DMS153 treated with DMSO at 0.1 percent for 48 hours (cell line): ENCODE measurements around the gene CLDN20.
"Not testable (repeated sequence)": the region's sequence is repeated elsewhere in the genome, so short reads cannot be mapped to it uniquely, and the experiment has no call there.

Experiments
- DNase-seq: peaks from one replicate; lab custom pipeline; 2025; ENCODE audit not compliant: unreplicated experiment; lab: John Stamatoyannopoulos, UW

CLDN20 gene, protein sequence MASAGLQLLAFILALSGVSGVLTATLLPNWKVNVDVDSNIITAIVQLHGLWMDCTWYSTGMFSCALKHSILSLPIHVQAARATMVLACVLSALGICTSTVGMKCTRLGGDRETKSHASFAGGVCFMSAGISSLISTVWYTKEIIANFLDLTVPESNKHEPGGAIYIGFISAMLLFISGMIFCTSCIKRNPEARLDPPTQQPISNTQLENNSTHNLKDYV

DNA sequence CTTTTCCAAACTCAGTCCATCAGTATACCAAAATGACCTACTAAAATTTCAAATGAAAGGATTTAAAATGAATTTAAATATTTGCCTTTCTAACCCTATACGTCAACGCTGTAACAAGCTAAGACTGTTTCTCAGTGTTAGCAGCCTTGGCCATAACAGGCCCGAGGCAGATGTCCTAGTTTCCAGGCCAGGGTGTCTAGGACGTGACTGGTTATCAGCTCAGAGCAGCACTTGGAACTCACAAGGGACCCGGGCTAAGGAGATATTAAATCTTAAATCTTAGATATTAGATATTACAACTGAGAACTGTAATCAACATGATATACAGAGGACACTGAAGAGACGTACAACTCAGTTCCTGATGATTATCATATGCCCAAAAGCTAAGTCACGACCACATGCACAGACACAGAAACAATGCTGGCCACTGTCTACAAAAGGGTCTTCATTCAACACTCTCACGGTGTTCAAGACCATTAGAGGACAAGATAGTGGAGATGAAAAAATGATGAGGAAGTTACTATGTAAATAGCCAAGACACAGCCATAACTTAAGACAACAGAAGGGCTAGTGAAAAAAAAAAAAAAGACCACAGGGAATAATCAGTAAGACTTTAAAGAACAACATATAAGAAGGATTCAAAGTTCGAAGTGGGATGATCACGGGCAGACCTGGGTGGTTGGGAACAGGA lies at the start of gene CLDN20:
CLDN20 (plus strand) TSS at position 641 of the 691 bp plus-strand sequence. CDS start 11,707 bp downstream, outside the sequence.
- no peak for DNase-seq

DNA sequence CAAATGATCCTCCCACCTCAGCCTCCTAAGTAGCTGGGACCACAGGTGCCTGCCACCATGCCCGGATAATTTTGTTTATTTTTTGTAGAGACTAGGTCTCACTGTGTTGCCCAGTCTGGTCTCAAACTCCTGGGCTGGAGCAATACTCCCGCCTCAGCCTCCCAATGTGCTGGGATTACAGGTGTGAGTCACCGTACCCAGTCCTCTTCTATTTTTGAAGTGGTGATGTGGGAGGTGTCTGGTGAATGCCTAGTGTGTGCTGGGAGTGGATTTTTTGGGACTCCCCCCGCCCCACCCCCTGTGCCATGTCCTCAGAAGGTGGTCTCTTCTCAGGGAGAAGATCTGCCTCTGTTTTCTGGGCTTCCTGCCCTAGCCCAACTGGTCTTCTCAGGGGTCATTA lies 47.9 kb upstream of the CLDN20 start:
- no peak for DNase-seq

DNA sequence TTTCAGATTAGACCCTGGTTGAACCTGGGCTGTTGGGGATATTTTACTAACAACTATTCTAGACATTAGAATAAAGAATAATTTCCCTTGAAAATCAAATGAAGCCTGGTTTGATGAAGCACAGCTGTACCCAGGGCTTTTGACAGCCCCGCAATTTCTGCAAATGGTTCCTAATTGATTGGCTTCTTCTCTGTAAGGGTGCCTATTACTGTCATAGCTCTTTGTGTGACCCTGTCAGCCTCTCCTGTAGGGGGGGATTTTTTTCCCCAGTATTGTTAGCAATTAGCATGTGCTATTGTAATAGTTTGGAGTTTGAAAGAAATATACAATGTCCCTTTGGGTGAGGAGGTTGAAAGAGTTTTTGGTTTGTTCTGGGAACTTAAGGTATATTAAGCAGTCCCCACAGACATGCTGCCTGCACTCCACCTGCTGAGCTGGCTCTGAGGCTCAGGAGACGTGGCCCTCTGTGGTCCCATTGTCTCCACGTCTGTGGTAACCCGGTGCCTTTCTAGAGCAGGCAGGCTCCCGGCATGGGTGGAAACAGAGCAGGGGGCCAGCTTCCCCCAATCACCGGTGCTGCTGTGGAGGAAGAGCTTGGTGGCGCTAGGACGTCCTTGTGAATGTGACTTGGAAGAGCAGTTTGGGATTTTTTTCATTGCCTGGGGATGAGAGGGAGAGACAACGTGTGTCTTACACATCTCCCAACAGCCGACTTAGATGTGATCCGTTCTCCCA lies 47.3 kb upstream of the CLDN20 start:
- DNase-seq: no peak

DNA sequence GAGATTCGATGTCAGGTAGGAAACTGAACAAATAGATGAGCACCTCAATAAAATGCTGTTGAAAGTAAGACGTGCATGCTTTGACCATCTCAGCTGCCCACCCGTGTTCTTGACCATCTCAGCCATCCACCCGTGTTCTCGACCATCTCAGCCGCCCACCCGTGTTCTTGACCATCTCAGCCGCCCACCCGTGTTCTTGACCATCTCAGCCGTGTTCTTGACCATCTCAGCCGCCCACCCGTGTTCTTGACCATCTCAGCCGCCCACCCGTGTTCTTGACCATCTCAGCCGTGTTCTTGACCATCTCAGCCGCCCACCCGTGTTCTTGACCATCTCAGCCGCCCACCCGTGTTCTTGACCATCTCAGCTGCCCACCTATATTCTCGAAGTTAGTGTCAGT lies 45.1 kb upstream of the CLDN20 start:
- DNase-seq: not testable (repeated sequence)

DNA sequence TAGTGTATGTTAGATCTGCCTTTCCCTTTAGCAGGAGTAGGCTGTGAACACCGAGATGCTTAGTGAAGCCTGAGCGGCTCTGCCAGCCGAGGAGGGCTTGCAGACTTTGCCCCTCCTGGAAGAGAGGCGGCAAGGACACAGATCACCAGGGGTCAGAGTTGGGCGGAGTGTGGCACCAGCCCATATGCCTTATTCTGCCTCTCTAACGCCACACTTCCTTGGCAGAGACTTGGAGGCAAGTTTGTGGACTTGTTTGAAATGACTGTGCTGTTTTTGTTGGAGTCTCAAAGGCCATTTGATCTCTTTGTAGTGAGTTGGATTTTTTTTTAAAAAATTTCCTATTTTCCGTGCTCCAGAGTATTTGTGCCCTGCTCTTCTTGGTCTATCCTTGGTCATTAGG lies 44.5 kb upstream of the CLDN20 start:
- no peak for DNase-seq

DNA sequence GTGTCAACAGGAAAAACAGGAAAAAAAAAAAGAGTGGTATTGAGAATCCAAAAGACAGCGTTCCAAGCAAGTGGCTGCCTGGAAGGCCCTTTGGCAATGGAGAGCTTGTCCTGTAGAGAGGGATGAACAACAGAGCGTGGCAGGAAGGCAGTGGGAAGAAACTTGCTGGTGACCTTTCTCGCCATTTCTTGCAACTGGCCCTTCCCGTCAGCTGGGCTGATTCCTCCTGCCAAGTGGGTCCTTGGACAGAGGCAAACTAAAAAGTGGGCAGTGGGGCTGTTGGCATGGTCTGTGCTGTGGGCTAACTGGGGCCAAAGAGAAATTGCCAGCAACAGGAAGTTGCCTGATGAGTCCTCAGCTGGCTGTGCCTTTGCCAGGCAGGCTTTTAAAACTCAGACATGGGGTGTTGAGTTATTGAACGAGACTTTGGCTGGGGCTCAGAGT lies 43.9 kb upstream of the CLDN20 start:
- no peak for DNase-seq

DNA sequence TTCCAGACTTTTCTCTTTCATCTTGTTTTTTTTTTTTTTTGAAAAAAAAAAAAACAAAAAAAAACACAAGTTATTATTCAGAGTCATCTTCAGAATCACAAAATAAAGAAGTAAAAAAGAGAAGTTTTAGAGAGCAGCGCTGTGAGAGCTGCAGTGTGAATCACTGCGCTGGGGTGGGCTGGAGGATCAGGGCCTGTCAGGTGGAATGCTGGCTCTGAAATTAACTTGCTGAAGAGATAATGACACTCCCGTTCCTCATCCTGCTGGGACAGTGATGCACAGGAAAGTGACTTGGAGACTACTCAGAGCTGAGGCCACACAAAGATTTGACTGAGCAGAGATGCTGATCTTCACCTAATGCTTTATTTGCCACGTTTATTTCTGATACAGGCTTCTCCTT lies 42.7 kb upstream of the CLDN20 start:
- no peak for DNase-seq

DNA sequence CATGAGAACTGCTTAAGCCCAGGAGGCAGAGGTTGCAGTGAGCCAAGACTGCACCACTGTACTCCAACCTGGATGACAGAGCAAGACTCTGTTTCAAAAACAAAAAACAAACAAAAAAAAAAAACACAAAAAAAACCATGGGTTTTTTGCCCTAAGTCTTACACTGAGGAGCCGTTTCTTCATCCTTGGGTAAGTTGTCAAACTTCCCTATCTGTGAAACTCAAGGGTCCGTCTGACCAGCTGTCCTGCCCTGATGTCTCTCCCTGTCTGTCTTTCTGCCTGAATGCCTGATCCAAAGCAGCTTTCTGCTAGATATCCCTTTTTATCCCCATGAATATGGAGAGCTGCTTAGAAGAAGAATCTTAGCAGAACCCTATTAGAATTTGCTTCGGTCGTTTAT lies 41.3 kb upstream of the CLDN20 start:
- no peak for DNase-seq

DNA sequence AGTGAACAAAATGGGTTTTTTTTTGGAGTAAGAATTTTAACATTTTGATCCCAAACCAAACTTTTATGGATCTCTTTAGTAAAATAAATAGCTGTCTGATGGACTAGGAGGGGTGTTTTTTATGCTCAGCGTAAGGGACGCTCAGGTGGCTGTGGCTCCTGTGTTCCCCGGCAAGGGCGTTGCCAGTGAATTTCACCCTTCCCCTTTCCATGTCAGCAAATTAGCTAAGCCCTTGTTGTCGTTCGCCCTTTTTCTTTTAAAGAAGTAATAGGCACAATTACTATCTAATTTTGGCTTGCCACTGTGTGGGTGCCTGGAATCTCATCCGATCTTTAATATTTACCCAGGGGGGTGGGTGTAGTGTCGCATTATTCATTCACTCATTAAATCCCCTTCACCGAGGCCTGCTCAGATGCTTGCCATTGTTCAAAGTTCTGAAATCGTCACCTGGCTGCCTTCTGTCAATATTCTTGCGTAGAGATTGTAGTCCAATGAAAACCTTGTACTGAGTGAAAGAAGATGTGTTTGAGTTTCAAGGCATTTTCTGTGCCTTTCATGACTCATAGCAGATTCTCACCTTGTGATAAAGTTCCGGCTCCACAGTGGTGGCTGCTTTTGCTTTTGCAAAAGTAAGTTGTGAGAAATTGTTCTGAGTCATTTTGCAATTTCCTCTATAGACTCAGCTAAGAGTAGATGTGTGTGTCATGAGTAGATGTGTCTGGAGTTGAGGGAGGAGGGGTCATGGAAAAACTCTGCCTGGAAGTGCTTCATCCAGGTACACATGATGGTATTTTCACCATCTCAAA lies 40.0 kb upstream of the CLDN20 start:
- DNase-seq: no peak

DNA sequence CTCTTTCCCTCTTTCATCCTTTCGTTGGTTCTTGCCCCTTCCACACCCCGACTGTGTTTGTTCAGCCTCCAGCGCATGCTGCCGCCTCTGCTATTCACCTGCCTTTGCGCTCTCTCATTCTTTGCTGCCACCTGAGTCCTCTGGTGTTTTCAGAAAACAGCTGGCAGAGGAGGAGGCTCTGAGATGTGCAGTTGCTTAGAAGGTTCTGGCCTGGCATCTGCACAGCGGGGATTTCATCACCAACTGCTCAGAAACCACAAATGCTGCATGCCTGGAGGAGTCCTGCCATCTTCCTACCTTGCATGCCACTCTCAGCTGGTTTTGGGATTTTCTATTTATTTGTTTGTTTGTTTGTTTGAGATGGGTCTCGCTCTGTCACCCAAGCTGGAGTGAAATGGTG lies 39.2 kb upstream of the CLDN20 start:
- no peak for DNase-seq

DNA sequence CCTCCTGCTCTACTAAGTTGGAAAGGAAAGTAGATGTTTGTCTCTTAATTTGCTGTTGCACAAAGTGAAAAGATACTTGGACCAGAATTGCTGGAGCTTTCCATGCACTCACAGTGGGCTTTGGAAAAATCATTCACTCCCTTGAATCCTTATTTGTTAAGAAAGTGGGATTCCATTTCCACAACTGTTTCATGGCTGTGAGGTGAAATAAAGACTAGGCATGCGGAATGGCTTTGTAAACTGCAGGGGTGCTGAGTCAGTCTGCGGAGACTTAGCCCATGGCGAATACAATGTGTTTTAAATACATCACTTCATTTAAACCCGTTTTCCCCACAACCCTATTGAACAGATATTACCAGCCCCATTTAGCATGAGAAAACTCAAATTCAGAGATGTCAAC lies 36.8 kb upstream of the CLDN20 start:
- no peak for DNase-seq

DNA sequence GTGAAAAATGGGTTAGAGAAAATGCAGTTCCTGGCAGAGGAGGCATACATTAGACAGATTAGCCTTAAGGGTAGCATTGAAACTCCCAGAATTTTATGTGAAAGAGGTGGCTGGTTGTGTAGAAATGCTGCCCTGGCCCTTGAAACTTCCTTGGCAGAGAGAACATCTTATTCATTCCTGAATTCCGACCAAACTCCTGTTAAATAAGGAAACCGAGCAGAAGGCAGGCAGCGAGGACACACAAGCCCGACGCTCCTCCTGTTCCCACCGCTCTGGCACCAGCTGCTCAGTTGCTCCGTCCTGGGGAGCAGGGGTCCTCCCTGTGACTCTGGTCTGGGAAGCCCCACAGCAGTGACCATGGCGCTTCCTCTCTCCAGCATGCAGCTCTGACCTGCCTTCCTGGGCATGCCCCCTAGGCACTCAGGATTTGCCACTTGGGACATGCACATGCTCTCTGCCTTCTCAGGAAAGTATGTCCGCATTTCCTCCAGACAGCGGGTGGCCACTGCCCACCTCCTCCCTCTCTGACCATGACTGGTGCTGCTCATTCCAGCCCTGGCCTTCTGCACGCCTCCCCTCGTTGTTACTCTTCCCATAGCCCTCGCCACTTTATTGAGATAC lies 35.2 kb upstream of the CLDN20 start:
- DNase-seq: no peak

DNA sequence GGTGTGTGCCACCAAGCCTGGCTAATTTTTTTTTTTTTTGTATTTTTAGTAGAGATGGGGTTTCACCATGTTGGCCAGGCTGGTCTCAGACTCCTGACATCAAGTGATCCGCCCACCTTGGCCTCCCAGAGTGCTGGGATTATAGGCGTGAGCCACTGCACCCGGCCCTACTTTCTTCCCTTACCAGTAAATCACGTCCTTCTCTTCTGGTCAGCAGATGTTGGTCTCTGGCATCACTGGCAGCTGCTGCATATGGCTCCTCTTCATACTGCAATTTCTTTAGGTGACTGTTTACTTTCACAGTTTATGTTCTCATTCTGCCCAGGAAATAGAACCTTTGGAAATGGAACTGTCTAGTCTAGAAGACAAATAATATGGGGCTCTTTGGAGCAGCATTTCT lies 32.8 kb upstream of the CLDN20 start:
- not testable (repeated sequence) for DNase-seq

DNA sequence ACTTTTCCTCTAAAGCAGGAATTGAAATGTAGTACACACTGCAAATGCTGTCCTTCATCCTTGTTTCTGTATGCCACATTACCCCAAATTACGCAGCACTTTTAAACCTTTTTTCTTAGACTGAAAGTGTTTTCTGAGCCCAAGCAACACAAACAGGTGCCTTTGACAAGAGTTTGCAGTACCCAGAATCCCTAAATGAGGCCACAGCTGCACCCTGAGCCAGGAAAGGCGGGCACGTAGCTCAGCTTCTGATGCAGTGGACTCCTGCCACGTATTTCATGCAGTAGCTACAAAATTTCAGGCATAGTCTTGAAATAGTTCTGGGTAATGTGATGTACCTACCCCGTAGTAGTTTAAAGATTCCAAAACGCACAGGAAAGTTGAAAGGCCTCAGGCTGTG lies 31.0 kb upstream of the CLDN20 start:
- DNase-seq: no peak

DNA sequence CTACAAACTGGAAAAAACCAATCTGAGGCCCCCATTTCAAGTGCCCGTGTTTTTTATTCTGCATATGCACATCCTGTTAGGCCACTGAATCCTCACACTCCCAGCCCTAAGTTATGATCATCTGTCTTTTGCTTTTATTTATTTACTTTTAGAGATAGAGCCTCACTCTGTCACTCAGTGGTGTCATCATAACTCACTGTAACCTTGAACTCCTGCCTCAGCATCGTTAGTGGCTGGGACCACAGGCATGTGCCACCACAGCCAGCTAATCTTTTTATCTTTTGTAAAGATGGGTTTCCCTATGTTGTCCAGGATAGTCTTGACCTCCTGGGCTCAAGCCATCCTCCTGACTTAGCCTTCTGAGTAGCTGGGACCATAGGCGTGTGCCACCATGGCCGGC lies 29.6 kb upstream of the CLDN20 start:
- no peak for DNase-seq

DNA sequence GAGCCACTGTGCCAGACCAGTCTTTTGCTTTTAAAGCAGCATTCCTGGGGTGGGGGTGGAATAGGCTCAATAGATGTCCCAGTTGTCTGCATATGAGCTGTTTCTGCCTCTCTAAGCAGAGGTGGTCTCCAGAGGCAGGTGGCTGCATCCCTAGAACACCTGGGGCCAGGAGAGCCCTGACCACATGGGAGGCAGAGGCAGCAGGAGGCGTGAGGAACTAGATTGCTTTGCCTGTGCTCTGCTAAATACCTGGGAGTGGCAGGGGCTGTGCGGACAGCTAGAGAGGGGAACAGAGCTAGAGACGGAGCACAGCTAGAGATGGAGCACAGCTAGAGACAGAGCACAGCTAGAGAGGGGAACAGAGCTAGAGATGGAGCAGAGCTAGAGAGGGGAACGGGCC lies 29.1 kb upstream of the CLDN20 start:
- DNase-seq: no peak

DNA sequence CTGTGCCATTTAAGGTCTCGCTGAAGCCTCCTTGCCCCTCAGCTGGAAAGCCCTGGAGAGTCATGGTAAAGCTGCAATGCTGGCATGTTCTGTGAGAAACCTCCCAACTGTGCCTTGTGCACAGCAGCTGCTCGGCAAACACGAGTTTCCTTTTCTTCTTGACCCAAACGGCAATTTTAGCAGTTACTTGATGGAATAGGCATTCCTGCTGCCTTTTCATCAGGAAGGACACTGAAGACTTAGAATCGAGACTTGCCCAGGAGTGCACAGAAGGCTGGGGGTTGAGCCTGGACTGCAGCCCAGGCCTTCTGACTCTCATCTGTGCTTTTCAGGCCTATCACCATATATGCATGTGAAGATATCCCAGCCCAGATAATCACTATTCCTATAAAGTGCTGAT lies 28.7 kb upstream of the CLDN20 start:
- DNase-seq: no peak

DNA sequence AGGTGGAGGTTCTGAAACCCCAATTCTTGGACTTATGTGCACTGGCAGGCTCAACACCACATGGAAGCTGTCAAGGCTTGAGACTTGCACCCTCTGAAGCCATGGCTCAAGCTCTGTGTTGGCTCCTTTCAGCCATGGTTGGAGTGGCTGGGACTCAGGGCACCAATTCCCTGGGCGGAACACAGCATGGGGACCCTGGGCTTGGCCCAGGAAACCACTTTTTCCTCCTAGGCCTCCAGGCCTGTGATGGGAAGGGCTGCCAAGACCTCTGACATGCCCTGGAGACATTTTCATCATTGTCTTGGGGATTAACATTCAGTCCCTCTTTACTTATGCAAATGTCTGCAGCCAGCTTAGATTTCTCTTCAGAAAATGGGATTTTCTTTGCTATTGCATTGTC lies 26.2 kb upstream of the CLDN20 start:
- no peak for DNase-seq

DNA sequence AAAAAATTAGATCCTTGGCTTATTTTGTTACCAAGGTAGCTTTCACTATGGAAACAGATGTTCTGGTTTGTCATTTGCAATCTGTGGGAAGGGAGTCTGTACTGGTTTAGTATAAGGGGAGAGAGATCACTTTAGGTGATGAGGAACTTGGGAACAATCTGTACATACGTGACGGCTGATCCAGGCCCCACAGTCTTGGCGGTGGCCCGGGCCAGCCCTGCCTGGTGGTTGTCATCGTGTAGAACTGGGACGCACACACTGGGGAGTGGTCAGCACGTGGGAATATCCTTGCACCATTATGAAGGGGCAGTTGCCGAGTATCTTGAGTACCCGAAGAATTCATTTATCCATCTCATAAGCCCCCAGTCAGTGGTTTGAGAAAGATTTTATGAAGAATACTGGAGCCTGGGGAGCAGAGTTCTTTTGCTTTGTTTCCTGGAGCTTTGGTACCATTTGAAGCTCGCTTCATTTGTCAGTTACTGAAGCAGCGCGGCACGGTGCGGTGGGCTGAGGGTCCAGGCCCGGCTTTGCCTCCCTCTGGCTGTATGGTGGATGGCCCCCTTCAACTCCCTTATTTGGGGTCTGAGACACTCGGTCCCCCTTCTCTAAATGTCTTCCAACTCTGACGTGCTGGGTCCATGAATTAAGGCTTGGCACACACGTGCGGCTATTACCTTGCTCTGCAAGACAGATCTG lies 22.8 kb upstream of the CLDN20 start:
- no peak for DNase-seq

DNA sequence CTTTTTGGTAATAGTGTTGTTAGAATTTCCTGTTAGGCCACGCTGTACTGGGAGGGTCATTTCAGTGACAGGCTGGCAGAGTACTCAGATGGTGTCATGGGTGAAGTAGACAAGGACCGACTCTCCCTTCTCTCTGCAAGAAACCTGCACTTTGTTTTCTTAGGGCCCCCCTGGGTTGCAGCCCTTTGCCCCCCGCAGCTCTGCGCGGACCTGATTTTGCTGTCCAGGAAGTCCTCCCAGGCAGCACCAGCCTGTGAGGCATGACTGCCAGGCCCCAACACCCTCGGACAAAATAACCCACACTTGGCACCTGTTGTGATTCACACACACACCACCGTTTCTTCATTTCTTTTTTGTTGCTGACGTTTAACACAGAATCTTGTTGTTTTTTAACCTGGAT lies 21.8 kb upstream of the CLDN20 start:
- no peak for DNase-seq
